Measurements from ENCODE around the gene CXCL3.

GRCh38 chr4:74028504-74028903 is 10.0 kb downstream of the CXCL3 start:
- TF ChIP-seq POLR2A (IDR thresholded peaks at IDR 0.05; ENCODE audit: low read length) = no peak
- no peak for TF ChIP-seq GATA1 (IDR thresholded peaks at IDR 0.05; ENCODE audit: low read depth, low read length)
